Uterus (tissue), 2 donors: ENCODE data around the gene CNTNAP4.

ENCODE experiments used
- CTCF ChIP-seq, 4 experiments: fragments of 200-600 bp in 2 of 4; fragments of 450-650 bp in 2 of 4; sonication (generic) in 2 of 4; IDR thresholded peaks; one replicate each; pipeline ENCODE4 v1.5.1; 2016 to 2019; ENCODE audit warnings: antibody characterized with exemption in 4 of 4, mild to moderate bottlenecking in 2 of 4, moderate library complexity in 1 of 4
- POLR2A ChIP-seq, 2 donors: fragments of 450-650 bp; IDR thresholded peaks; one replicate each; pipeline ENCODE4 v1.6.1; 2016; ENCODE audit warnings: antibody characterized with exemption in 2 of 2, mild to moderate bottlenecking in 1 of 2, moderate library complexity in 1 of 2

- TF ChIP-seq CTCF (IDR thresholded peaks at IDR 0.05) (no peak), POLR2A (IDR thresholded peaks at IDR 0.05) (no peak)
These were observed 250.0 kb downstream of the CNTNAP4 start for GRCh38 chr16:76527244-76527643.
